Astrocyte (in vitro differentiated cells and primary cell): Measurements from ENCODE around the gene CDH23. TPM values are rescaled to one million over a fixed set of nuclear protein-coding genes. Genes with fewer than 3 reads are reported as not detected.

Experiments used
- DNase-seq: peaks from one replicate; pipeline ENCODE4 v3.0.0-alpha.2; 2010; ENCODE audit warnings: low read depth
- FAIRE-seq: peaks from 2 replicates; lab custom pipeline; 2011; peaks lifted over from hg19 to GRCh38; lab: Jason Lieb, UNC
- H2AFZ ChIP-seq: 2 replicates; pipeline ENCODE4 v1.6.0; 2012; ENCODE audit warnings: low read depth, low read length, inconsistent platforms
- H3K27ac ChIP-seq: 2 replicates; pipeline ENCODE4 v1.5.1; 2011; ENCODE audit warnings: low read depth, low read length, inconsistent platforms
- H3K27me3 ChIP-seq: 2 replicates; pipeline ENCODE4 v1.6.0; 2011; ENCODE audit warnings: low read length, inconsistent platforms; ENCODE audit not compliant: insufficient read depth
- H3K36me3 ChIP-seq: 2 replicates; pipeline ENCODE4 v1.5.1; 2011; ENCODE audit warnings: low read length, inconsistent platforms; ENCODE audit not compliant: insufficient read depth
- H3K4me1 ChIP-seq: 2 replicates; pipeline ENCODE4 v1.5.1; 2011; ENCODE audit warnings: low read length, inconsistent platforms; ENCODE audit not compliant: insufficient read depth
- H3K4me2 ChIP-seq: 2 replicates; pipeline ENCODE4 v1.6.0; 2012; ENCODE audit warnings: low read length, inconsistent platforms
- H3K4me3 ChIP-seq: 2 replicates; pipeline ENCODE4 v1.5.1; 2011; ENCODE audit warnings: low read depth, mild to moderate bottlenecking, low read length, inconsistent platforms; ENCODE audit not compliant: insufficient read depth
- H3K79me2 ChIP-seq: 2 replicates; pipeline ENCODE4 v1.6.0; 2012; ENCODE audit warnings: mild to moderate bottlenecking, low read length, inconsistent platforms; ENCODE audit not compliant: insufficient read depth
- H3K9ac ChIP-seq: 2 replicates; pipeline ENCODE4 v1.6.0; 2012; ENCODE audit warnings: mild to moderate bottlenecking, low read length, inconsistent platforms
- H3K9me3 ChIP-seq: 2 replicates; pipeline ENCODE4 v1.5.1; 2012; ENCODE audit warnings: low read depth, mild to moderate bottlenecking, low read length, inconsistent platforms; ENCODE audit not compliant: insufficient read depth
- H4K20me1 ChIP-seq: 2 replicates; pipeline ENCODE4 v1.6.0; 2012; ENCODE audit warnings: low read length, inconsistent platforms; ENCODE audit not compliant: insufficient read depth
- H3K27ac Mint-ChIP-seq: one replicate; pipeline ENCODE4 v1.8.0; 2021; ENCODE audit warnings: mild to moderate bottlenecking, mixed read lengths; ENCODE audit not compliant: unreplicated experiment
- H3K27me3 Mint-ChIP-seq: one replicate; pipeline ENCODE4 v1.8.0; 2021; ENCODE audit warnings: low read depth, mixed read lengths; ENCODE audit not compliant: unreplicated experiment
- H3K36me3 Mint-ChIP-seq: one replicate; pipeline ENCODE4 v1.8.0; 2021; ENCODE audit warnings: low read depth, mixed read lengths; ENCODE audit not compliant: unreplicated experiment
- H3K4me1 Mint-ChIP-seq: one replicate; pipeline ENCODE4 v1.8.0; 2021; ENCODE audit warnings: low read depth, mixed read lengths; ENCODE audit not compliant: unreplicated experiment
- H3K4me3 Mint-ChIP-seq: one replicate; pipeline ENCODE4 v1.8.0; 2021; ENCODE audit warnings: mild to moderate bottlenecking, moderate library complexity, mixed read lengths; ENCODE audit not compliant: unreplicated experiment
- H3K9me3 Mint-ChIP-seq: one replicate; pipeline ENCODE4 v1.8.0; 2021; ENCODE audit warnings: mild to moderate bottlenecking, mixed read lengths; ENCODE audit not compliant: unreplicated experiment
- EZH2 ChIP-seq: IDR thresholded peaks from 2 replicates; pipeline ENCODE4 v1.6.1; 2012; ENCODE audit warnings: mild to moderate bottlenecking, low read length, inconsistent platforms; ENCODE audit not compliant: insufficient read depth
- total RNA-seq: library from RNA; stranded (reverse); gene quantifications from 2 replicates; pipeline ENCODE4 v1.2.1, GENCODE V29; 2021
- TF ChIP-seq, protein P1 (sequence below): IDR thresholded peaks from 2 replicates; pipeline ENCODE4 v1.5.1; 2011; ENCODE audit warnings: low read depth, mild to moderate bottlenecking, inconsistent platforms, low read length, moderate library complexity; ENCODE audit not compliant: insufficient read depth

CDH23 gene
- total RNA-seq, 1 donor from 2014 or later = not detected

DNA sequence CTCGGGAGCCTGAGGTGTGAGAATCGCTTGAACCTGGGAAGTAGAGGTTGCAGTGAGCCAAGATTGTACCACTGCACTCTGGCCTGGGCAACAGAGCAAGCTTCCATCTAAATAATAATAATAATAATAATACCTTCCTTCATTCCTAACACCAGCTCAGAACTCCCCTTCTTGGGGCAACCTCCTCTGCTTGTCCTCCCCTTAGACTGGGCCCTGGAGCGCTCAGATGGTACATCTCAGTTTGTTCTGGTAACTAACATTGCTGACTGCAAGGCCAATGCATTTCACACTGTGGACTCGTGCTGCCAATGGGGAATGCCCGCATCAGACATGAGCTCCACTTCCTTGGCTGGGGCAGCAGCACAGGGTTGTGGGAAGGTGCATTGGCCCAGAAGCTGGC lies 245.3 kb downstream of the CDH23 start:
- H3K27me3 Mint-ChIP-seq = peaks cover 49% of the 10 kb centered on the region
- no peak for TF ChIP-seq EZH2
- TF ChIP-seq, protein P1, sequence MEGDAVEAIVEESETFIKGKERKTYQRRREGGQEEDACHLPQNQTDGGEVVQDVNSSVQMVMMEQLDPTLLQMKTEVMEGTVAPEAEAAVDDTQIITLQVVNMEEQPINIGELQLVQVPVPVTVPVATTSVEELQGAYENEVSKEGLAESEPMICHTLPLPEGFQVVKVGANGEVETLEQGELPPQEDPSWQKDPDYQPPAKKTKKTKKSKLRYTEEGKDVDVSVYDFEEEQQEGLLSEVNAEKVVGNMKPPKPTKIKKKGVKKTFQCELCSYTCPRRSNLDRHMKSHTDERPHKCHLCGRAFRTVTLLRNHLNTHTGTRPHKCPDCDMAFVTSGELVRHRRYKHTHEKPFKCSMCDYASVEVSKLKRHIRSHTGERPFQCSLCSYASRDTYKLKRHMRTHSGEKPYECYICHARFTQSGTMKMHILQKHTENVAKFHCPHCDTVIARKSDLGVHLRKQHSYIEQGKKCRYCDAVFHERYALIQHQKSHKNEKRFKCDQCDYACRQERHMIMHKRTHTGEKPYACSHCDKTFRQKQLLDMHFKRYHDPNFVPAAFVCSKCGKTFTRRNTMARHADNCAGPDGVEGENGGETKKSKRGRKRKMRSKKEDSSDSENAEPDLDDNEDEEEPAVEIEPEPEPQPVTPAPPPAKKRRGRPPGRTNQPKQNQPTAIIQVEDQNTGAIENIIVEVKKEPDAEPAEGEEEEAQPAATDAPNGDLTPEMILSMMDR = no peak

DNA sequence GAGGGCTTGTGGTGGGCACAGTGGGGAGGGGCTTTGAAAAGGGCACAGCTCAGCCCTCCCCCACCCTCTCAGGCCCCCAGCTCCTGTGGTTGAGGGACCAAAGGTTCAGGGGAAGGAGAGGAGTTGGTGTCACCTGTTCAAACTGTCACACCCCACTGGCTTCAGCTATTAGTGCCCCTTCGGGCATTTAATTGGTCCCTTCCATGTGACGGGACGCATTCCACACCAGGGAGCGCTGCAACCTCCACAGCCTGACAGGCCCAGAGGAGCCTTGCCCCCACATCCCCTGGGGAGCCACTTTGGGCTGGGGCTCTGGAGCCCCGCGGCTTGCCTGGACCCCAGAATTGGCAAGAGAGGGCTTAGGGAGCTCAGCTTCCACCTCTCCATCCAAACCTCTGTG lies 247.2 kb downstream of the CDH23 start:
- Mint-ChIP-seq H3K4me3 (no peak overlapping the region), H3K4me1 (no peaks in the 10 kb centered on the region), H3K9me3 (no peaks in the 10 kb centered on the region), H3K27me3 (peaks cover 47% of the 10 kb centered on the region), H3K27ac (no peak overlapping the region), H3K36me3 (no peaks in the 10 kb centered on the region)
- H3K4me3 ChIP-seq = no peak overlapping the region
- no peaks in the 10 kb centered on the region for H4K20me1 ChIP-seq
- H3K36me3 ChIP-seq = no peaks in the 10 kb centered on the region
- no peaks in the 10 kb centered on the region for H3K79me2 ChIP-seq
- no peak for DNase-seq
- H3K27ac ChIP-seq = no peak overlapping the region
- TF ChIP-seq EZH2 = no peak
- TF ChIP-seq, protein P1 = no peak
- peaks cover 7% of the 10 kb centered on the region for H3K27me3 ChIP-seq
- H3K4me1 ChIP-seq = no peaks in the 10 kb centered on the region
- H2AFZ ChIP-seq = no peak overlapping the region
- FAIRE-seq = no peak
- H3K9me3 ChIP-seq = no peaks in the 10 kb centered on the region
- no peak overlapping the region for H3K4me2 ChIP-seq
- H3K9ac ChIP-seq = no peak overlapping the region

More for the DNA sequence above, 245.3 kb downstream of the CDH23 start:
- H3K4me2 ChIP-seq = no peak overlapping the region
- no peak overlapping the region for H3K9ac ChIP-seq
- Mint-ChIP-seq H3K4me3 (no peak overlapping the region), H3K4me1 (no peaks in the 10 kb centered on the region), H3K9me3 (no peaks in the 10 kb centered on the region), H3K27ac (no peak overlapping the region), H3K36me3 (no peaks in the 10 kb centered on the region)
- H4K20me1 ChIP-seq = no peaks in the 10 kb centered on the region
- H3K27ac ChIP-seq = no peak overlapping the region
- no peaks in the 10 kb centered on the region for H3K9me3 ChIP-seq
- DNase-seq = no peak
- no peaks in the 10 kb centered on the region for H3K79me2 ChIP-seq
- FAIRE-seq = no peak
- H3K27me3 ChIP-seq = peaks cover 12% of the 10 kb centered on the region
- H3K36me3 ChIP-seq = no peaks in the 10 kb centered on the region
- no peak overlapping the region for H2AFZ ChIP-seq
- H3K4me3 ChIP-seq = no peak overlapping the region
- no peaks in the 10 kb centered on the region for H3K4me1 ChIP-seq

DNA sequence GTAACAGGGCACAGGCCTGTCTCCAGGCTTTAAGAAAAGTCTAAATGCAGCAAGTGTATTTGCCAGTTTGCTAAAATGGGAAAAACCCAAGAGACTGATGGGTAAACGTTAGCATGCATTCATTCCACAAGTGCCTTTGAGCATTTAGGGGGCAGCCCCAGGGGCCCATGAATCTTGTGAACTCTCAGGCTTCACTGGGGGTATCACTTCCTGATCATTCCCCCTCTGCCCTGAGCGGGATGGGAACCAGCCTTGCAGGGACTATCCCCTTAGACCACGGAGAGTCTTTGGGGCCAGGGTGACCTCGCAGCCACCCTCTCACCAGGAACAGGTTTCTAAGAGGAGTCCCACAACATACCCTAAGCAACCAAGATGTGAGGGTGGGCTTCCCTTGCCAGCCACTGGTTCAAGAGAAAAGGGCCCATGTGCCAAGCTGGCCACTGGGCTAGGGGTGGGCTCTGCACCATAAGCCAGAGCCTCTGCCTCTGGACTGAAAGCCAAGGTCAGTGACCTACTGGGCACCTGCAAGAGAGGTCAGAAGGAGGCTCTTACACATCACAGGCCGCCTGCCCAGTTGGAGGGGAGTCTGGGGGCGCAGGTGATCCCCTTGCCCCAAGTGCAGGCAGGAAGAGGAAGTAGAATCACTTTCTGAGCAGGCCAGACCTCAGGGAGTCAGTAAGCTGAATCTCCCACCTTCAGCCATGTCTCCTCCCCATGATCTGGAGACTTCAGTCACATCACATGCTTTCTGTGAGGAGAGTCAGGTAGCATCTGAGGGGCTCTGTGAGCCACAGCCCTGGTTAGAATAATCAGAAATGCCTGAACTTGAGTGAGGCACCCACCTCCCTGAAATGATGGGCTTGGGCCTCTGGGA lies 247.8 kb downstream of the CDH23 start:
- Mint-ChIP-seq H3K27me3 (peaks cover 50% of the 10 kb centered on the region), H3K36me3 (no peaks in the 10 kb centered on the region), H3K27ac (no peak overlapping the region), H3K4me3 (no peak overlapping the region), H3K9me3 (no peaks in the 10 kb centered on the region), H3K4me1 (no peaks in the 10 kb centered on the region)
- Histone ChIP-seq H3K27me3 (peaks cover 7% of the 10 kb centered on the region), H3K27ac (no peak overlapping the region), H3K4me3 (no peak overlapping the region), H3K9ac (no peak overlapping the region), H4K20me1 (no peaks in the 10 kb centered on the region), H3K4me2 (no peak overlapping the region), H3K36me3 (no peaks in the 10 kb centered on the region), H2AFZ (no peak overlapping the region), H3K9me3 (no peaks in the 10 kb centered on the region), H3K79me2 (no peaks in the 10 kb centered on the region), H3K4me1 (no peaks in the 10 kb centered on the region)
- DNase-seq (no peak), FAIRE-seq (no peak)
- TF ChIP-seq, protein P1 = no peak
- TF ChIP-seq EZH2 = no peak
